NT2/D1 (cell line): ENCODE results near the gene ZNF837.

Source experiments
- YY1 ChIP-seq: IDR thresholded peaks from 2 replicates; pipeline ENCODE4 v1.6.1; 2011; ENCODE audit not compliant: insufficient read length, insufficient read depth
- ZNF274 ChIP-seq: IDR thresholded peaks from 2 replicates; pipeline ENCODE4 v1.6.1; 2011; ENCODE audit warnings: mild to moderate bottlenecking, low read depth, low read length

DNA sequence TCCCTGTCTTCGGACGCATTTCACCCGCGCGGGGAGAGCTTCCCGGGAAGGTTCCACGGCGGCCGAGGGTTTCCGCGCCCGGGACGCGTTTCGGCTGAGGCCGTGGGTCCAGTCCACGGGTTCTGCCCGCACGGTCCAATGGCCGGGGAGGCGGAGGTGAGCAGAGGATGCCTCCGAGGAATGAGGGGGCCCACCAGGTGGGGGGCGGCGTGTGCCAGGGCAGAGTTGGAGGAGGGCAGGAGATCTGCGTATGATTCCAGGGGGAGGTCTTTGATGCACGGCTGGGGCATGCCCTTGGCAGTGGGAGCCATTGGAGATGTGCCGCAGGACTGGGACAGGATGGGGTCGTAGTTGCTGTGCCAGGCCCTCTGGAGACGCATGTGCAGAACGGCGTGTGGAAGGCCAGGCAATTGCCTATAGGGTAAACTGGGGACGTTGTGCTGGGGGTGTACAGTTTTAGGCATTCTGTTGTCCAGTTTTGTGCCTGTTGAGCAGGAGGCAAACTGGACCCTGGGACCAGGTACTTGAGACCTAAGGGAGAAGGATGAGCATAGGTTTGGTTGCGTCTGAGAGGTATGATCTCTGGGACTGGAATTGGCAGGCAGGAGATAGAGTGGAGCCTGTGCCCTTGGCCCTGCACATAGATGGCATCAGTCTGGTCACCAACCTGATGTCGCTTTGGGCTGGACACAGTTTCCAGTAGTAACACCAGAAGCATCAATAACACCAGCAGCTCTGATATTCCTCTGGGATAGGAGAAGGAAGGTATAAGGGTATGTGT lies 28.4 kb upstream of the ZNF837 start:
- no peak for TF ChIP-seq ZNF274
- no peak for TF ChIP-seq YY1
